Fibroblast of mammary gland (primary cell): Measurements from ENCODE around the gene TCF25.

Experiments used
- DNase-seq: peaks from one replicate; pipeline ENCODE4 v3.0.0-alpha.2; 2010; ENCODE audit warnings: low read depth
- H3K4me3 ChIP-seq: 2 replicates; pipeline ENCODE4 v1.5.1; 2011; ENCODE audit warnings: low read depth, mild to moderate bottlenecking, low read length, moderate library complexity; ENCODE audit not compliant: control insufficient read depth
- TF ChIP-seq, protein P1 (sequence below): conservative IDR thresholded peaks from 2 replicates; pipeline ENCODE4 v1.5.1; 2011; ENCODE audit warnings: low read depth, low read length, inconsistent platforms; ENCODE audit not compliant: control insufficient read depth, insufficient read depth

The TCF25 gene

DNA sequence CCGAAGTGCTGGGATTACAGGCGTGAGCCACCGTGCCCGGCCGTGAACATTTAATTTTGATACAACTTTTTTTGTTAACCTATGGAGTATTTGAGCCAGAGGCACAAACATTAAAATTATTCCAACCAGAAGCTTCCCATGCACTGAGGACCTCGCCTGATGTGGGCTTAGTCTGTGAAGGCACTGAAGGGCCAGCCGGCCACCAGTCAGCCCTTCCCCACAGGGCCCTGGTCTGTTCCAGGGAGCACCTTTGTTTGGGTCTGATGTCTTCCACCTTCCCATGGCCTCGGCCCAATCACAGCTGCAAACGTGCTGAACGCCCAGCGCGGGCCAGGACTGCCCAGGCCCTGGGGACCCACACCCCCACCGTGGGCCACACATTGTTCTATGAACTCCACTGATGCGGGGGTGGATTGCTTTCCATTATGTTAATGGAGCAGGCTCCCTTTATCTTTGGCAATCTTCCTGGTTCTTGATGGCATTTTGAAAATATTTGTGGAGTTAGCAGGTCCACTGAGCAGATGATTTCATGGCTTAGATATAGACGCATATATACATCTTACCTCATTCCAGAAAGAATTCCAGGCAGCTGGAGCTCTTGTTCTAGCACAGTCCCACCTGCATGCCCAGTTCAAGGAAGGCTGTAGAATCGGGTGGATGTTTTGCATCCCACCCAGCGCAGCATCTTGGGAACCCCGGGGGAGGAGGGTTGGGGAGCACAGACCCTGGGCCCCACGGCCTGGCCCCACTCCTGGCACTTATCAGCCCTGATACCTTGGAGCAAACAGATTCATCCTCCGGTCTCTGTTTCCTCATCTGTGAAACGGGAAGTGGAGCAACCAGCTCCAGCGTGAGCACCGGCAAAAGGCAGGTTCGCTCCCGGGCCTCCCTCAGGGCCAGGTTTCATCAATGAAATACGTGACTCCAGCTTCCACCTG is 30.7 kb upstream of the TCF25 start:
- no peak overlapping the region for H3K4me3 ChIP-seq
- TF ChIP-seq, protein P1, sequence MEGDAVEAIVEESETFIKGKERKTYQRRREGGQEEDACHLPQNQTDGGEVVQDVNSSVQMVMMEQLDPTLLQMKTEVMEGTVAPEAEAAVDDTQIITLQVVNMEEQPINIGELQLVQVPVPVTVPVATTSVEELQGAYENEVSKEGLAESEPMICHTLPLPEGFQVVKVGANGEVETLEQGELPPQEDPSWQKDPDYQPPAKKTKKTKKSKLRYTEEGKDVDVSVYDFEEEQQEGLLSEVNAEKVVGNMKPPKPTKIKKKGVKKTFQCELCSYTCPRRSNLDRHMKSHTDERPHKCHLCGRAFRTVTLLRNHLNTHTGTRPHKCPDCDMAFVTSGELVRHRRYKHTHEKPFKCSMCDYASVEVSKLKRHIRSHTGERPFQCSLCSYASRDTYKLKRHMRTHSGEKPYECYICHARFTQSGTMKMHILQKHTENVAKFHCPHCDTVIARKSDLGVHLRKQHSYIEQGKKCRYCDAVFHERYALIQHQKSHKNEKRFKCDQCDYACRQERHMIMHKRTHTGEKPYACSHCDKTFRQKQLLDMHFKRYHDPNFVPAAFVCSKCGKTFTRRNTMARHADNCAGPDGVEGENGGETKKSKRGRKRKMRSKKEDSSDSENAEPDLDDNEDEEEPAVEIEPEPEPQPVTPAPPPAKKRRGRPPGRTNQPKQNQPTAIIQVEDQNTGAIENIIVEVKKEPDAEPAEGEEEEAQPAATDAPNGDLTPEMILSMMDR, result no peak
- DNase-seq, result peak; percentile 31

DNA sequence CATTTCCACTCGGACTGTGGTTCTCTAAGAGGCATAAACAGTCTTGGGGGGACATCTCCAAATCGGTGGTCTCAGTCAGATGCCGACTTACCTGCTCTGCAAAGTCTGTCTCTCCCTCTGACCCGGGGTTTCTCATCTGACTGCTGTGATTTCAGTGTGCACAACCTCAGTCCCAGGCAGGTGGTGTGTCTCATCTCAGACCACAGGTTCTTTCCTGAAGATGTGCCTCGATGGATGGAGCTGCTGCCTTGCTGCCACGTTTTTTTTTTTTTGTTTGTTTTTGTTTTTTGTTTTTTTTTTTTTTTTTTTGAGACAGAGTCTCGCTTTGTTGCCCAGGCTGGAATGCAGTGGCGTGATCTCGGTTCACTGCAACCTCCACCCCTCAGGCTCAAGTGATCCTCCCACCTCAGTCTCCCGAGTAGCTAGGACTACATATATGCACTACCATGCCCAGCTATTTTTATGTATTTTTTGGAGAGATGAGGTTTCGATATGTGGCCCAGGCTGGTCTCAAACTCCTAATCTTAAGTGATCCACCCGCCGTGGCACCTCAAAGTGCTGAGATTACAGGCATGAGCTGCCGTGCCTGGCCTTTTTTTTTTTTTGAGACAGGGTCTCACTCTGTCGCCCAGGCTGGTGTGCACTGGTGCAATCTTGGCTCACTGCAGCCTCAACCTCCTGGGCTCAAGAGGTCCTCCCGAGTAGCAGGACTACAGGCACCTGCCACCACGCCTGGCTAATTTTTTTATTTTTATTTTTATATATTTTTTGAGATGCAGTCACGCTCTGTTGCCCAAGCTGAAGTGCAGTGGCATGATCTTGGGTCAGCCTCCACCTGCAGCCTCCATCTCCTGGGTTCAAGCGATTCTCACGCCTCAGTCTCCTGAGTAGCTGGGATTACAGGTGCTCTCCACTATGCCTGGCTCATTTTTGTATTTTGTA is 29.7 kb upstream of the TCF25 start:
- no peak for DNase-seq
- TF ChIP-seq, protein P1, result no peak
- H3K4me3 ChIP-seq, result no peak overlapping the region

DNA sequence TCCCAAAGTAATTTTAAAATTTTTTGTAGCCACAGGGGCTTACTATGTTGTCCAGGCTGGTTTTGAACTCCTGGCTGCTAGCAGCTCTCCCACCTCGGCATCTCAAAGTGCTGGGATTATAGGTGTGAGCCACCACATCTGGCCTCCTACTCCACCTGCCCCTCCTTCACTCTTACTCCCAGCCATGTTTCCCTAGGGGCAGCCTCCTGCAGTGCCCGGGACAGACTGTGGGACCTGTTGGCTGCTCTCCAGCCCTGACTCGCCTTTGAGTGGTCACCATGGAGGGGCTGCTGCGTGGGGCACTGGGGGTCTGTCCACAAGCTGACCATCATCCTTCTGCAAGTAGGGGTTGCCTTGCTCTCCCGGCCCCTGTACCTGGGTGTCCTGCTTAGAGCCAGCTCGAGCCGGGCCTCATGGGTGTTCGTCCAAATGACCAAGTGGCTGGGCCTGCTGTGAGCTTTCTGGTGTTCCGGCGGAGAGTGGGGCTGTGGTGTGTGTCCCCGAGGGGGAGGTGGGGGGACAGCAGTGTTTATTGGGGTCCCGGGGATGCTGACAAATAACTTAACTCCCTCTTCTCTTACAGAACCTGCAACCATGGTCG is 28.6 kb upstream of the TCF25 start:
- TF ChIP-seq, protein P1, result no peak
- no peak overlapping the region for H3K4me3 ChIP-seq
- DNase-seq, result no peak

DNA sequence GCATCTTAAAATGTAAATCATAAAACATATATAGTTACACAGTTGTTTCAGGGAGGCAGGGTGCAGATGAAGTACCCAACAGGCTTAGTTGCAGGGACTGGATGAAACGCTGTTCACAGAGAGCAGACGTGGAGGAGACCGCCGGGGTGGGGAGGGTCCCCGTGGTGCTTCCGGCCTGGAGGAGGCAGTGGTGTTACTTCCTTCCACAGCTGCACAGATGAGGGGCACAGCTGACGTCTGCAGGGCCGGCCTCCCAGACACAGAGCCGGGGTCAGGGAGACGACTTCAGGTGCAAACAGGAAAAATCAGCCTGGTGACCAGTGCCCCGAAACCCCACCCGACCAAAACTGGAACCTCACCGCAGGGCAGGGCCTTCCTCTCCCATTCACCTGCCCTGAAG is 28.0 kb upstream of the TCF25 start:
- H3K4me3 ChIP-seq, result no peak overlapping the region
- TF ChIP-seq, protein P1, result no peak
- DNase-seq, result no peak

DNA sequence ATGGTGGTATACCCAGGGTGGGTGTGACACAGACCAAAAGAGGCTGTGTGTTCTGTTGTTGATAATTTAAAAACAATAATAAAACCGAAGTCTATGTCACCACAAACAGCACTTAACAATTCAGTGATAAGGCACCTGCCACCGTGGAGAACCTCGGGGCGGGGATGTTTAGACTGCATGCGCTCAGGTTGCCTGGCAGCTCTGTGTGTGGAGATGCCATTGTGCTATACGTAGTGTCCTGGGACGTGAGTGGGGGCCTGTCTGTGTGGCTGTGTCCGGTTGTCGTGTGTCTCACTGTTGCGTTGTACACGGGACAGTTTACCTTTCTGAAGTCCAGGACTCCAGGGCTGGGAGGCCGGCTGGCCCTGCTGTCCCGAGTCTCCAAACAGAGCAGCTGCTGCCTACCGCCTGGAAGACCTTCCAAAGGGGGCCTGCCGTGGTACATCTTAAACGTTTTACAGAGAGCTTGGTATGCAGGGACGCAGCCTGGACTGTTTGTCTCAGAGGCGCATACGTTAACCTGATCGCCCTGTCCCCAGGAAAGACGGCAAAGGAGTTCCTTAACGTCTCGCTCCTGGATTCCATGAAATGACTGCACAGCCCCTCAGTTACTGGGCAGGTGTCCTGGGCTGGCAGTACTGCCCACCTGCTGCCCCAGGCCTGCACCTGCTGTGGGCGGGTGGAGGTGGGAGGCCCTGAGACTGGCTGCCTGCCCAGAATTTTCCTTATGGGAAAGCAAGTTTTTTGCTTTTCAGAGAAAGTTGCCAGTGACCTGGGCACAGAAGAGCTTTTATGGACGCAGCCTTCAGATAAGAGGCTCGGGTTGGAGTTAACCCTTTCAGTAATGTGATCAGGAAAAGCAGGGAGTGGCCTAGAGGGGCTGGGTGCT is 26.1 kb upstream of the TCF25 start:
- no peak overlapping the region for H3K4me3 ChIP-seq
- no peak for DNase-seq
- TF ChIP-seq, protein P1, result no peak
